HG03025 (cell line): Measurements from ENCODE around the gene DENND4B.
"Not testable (repeated sequence)": the region's sequence is repeated elsewhere in the genome, so short reads cannot be mapped to it uniquely, and the experiment has no call there.

Experiments used
- ATAC-seq: cut with Tn5 transposase; IDR thresholded peaks from one replicate; pipeline ENCODE4 v1.9.1; 2021; ENCODE audit warnings: mild to moderate bottlenecking, moderate library complexity; ENCODE audit not compliant: unreplicated experiment, low FRiP score

Gene DENND4B

GRCh38 chr1:153946622-153947241 lies at the start of gene DENND4B:
Gene DENND4B (minus strand): TSS chr1:153946718. CDS start chr1:153944374, 2,344 bp downstream.
- peak; percentile 52 for ATAC-seq

- no peak for ATAC-seq
Observed at GRCh38 chr1:153995640-153996039, 49.1 kb upstream of the DENND4B start.

- no peak for ATAC-seq
Observed at GRCh38 chr1:153995202-153995601, 48.7 kb upstream of the DENND4B start.

GRCh38 chr1:153991806-153992205 lies 45.3 kb upstream of the DENND4B start:
- no peak for ATAC-seq

- ATAC-seq, result no peak
Observed at GRCh38 chr1:153991151-153991630, 44.7 kb upstream of the DENND4B start.

- peak; percentile 67 for ATAC-seq
Observed at GRCh38 chr1:153990468-153991150, 44.1 kb upstream of the DENND4B start, which contains the start of gene RPS27. Gene RPS27 (plus strand): TSS chr1:153990762. CDS start chr1:153990797, 35 bp downstream.

GRCh38 chr1:153987621-153988020 lies 41.1 kb upstream of the DENND4B start:
- no peak for ATAC-seq

GRCh38 chr1:153985941-153986761 lies 39.6 kb upstream of the DENND4B start, which contains the start of gene RAB13:
Gene RAB13 (minus strand): TSS chr1:153986339. CDS start chr1:153986236, 103 bp downstream.
- no peak for ATAC-seq

GRCh38 chr1:153985341-153985912 lies 38.9 kb upstream of the DENND4B start:
- no peak for ATAC-seq

- no peak for ATAC-seq
Observed at GRCh38 chr1:153984123-153984894, 37.8 kb upstream of the DENND4B start.

- ATAC-seq, result not testable (repeated sequence)
Observed at GRCh38 chr1:153981735-153982134, 35.2 kb upstream of the DENND4B start.

- not testable (repeated sequence) for ATAC-seq
Observed at GRCh38 chr1:153979091-153979490, 32.6 kb upstream of the DENND4B start.

- no peak for ATAC-seq
Observed at GRCh38 chr1:153978274-153978909, 31.9 kb upstream of the DENND4B start.

GRCh38 chr1:153977250-153978240 lies 31.0 kb upstream of the DENND4B start, which contains the start of gene JTB:
Gene JTB (minus strand): TSS chr1:153977674. CDS start chr1:153977252, 422 bp downstream.
- peak; percentile 59 for ATAC-seq

- ATAC-seq, result no peak
Observed at GRCh38 chr1:153976819-153977249, 30.3 kb upstream of the DENND4B start.

- ATAC-seq, result no peak
Observed at GRCh38 chr1:153973525-153973924, 27.0 kb upstream of the DENND4B start.

GRCh38 chr1:153973071-153973470 lies 26.6 kb upstream of the DENND4B start:
- no peak for ATAC-seq

- ATAC-seq, result no peak
Observed at GRCh38 chr1:153970346-153970745, 23.8 kb upstream of the DENND4B start.
